WTC11 (cell line): ENCODE data around the gene G6PC3. TPM values are rescaled to one million over a fixed set of nuclear protein-coding genes. Genes with fewer than 3 reads are reported as not detected.

Experiments used
- ATAC-seq: fragments of 200-7000 bp; cut with Tn5 transposase; 2 replicates; pipeline ENCODE4 v1.10.0; 2021; ENCODE audit warnings: mild to moderate bottlenecking, moderate library complexity
- CTCF ChIA-PET: fragments of 300-600 bp; sonication (Branson Sonifier 250); formaldehyde crosslinking; loops from one replicate; lab custom pipeline; 2021; ENCODE audit warnings: antibody characterized with exemption; lab: Charles Lee
- POLR2A ChIA-PET: fragments of 350-600 bp; sonication (Branson Sonifier 250); formaldehyde crosslinking; loops from one replicate; lab custom pipeline; 2021; ENCODE audit warnings: antibody characterized with exemption; lab: Charles Lee
- DNase-seq: peaks from one replicate; pipeline ENCODE4 v3.0.0; 2021; ENCODE audit warnings: low spot score
- H3K27ac Mint-ChIP-seq: 2 replicates; pipeline ENCODE4 v1.8.0; 2021; ENCODE audit warnings: mixed read lengths
- H3K27me3 Mint-ChIP-seq: 2 replicates; pipeline ENCODE4 v1.8.0; 2021; ENCODE audit warnings: low read depth, mild to moderate bottlenecking, moderate library complexity, mixed read lengths
- H3K36me3 Mint-ChIP-seq: 2 replicates; pipeline ENCODE4 v1.8.0; 2021; ENCODE audit warnings: mixed read lengths
- H3K4me1 Mint-ChIP-seq: 2 replicates; pipeline ENCODE4 v1.8.0; 2022; ENCODE audit warnings: mixed read lengths
- H3K4me3 Mint-ChIP-seq: 2 replicates; pipeline ENCODE4 v1.8.0; 2021; ENCODE audit warnings: mild to moderate bottlenecking, moderate library complexity, mixed read lengths
- H3K9me3 Mint-ChIP-seq: 2 replicates; pipeline ENCODE4 v1.8.0; 2021; ENCODE audit warnings: mixed read lengths
- ATF1 ChIP-seq: sonication (generic); formaldehyde crosslinking; IDR thresholded peaks from 2 replicates; pipeline ENCODE4 v1.8.1; 2023; ENCODE audit warnings: mild to moderate bottlenecking, moderate library complexity, missing genetic modification reagents
- ESRRA ChIP-seq: sonication (generic); formaldehyde crosslinking; IDR thresholded peaks from 2 replicates; pipeline ENCODE4 v1.8.1; 2022; ENCODE audit warnings: mild to moderate bottlenecking, missing genetic modification reagents, borderline replicate concordance
- FOXJ3 ChIP-seq: sonication (generic); formaldehyde crosslinking; IDR thresholded peaks from 2 replicates; pipeline ENCODE4 v1.9.0; 2021; ENCODE audit warnings: missing genetic modification reagents, mild to moderate bottlenecking, borderline replicate concordance
- JUN ChIP-seq: sonication (generic); formaldehyde crosslinking; IDR thresholded peaks from 2 replicates; pipeline ENCODE4 v1.8.0; 2023; ENCODE audit warnings: mild to moderate bottlenecking, missing genetic modification reagents
- PRDM15 ChIP-seq: sonication (generic); formaldehyde crosslinking; IDR thresholded peaks from 2 replicates; pipeline ENCODE4 v1.8.0; 2022; ENCODE audit warnings: missing genetic modification reagents
- RELA ChIP-seq: sonication (generic); formaldehyde crosslinking; IDR thresholded peaks from 2 replicates; pipeline ENCODE4 v1.8.1; 2022; ENCODE audit warnings: missing genetic modification reagents, mild to moderate bottlenecking, borderline replicate concordance
- SMAD3 ChIP-seq: sonication (generic); formaldehyde crosslinking; IDR thresholded peaks from 2 replicates; pipeline ENCODE4 v1.8.0; 2022; ENCODE audit warnings: missing genetic modification reagents, mild to moderate bottlenecking, borderline replicate concordance
- SOX15 ChIP-seq: fragments of 250-450 bp; sonication (Bioruptor Pico); IDR thresholded peaks from 2 replicates; pipeline ENCODE4 v1.9.0; 2021; ENCODE audit warnings: mild to moderate bottlenecking
- USF1 ChIP-seq: sonication (generic); formaldehyde crosslinking; IDR thresholded peaks from 2 replicates; pipeline ENCODE4 v1.8.0; 2022; ENCODE audit warnings: mild to moderate bottlenecking, missing genetic modification reagents
- ZNF121 ChIP-seq: sonication (generic); formaldehyde crosslinking; IDR thresholded peaks from 2 replicates; pipeline ENCODE4 v1.8.0; 2023; ENCODE audit warnings: missing genetic modification reagents
- total RNA-seq: library from RNA; stranded (reverse); gene quantifications from 3 replicates; pipeline ENCODE4 v1.2.3, GENCODE V29; 2021
- TF ChIP-seq, protein P1 (sequence below): sonication (generic); formaldehyde crosslinking; IDR thresholded peaks from 2 replicates; pipeline ENCODE4 v1.8.1; 2022; ENCODE audit warnings: low read depth, mild to moderate bottlenecking, moderate library complexity, missing genetic modification reagents, borderline replicate concordance
- TF ChIP-seq, protein P2 (sequence below): fragments of 250-450 bp; sonication (Bioruptor Pico); IDR thresholded peaks from 2 replicates; pipeline ENCODE4 v1.9.0; 2021; ENCODE audit warnings: mild to moderate bottlenecking
- TF ChIP-seq, protein P3 (sequence below): sonication (generic); formaldehyde crosslinking; IDR thresholded peaks from 2 replicates; pipeline ENCODE4 v1.8.0; 2022; ENCODE audit warnings: mild to moderate bottlenecking, missing genetic modification reagents
- TF ChIP-seq, protein P4 (sequence below): sonication (generic); formaldehyde crosslinking; IDR thresholded peaks from 2 replicates; pipeline ENCODE4 v1.8.1; 2023; ENCODE audit warnings: mild to moderate bottlenecking, missing genetic modification reagents, borderline replicate concordance
- TF ChIP-seq, protein P5 (sequence below): sonication (generic); formaldehyde crosslinking; IDR thresholded peaks from 2 replicates; pipeline ENCODE4 v1.8.1; 2023; ENCODE audit warnings: mild to moderate bottlenecking, missing genetic modification reagents

The G6PC3 gene
- total RNA-seq, 1 experiment from 2014 or later = 121 TPM

GRCh38 chr17:44074231-44074910 is 3.8 kb downstream of the G6PC3 start:
- H3K9me3 Mint-ChIP-seq = no peaks in the 10 kb centered on the region
- no peaks in the 10 kb centered on the region for H3K27me3 Mint-ChIP-seq
- TF ChIP-seq, protein P1, sequence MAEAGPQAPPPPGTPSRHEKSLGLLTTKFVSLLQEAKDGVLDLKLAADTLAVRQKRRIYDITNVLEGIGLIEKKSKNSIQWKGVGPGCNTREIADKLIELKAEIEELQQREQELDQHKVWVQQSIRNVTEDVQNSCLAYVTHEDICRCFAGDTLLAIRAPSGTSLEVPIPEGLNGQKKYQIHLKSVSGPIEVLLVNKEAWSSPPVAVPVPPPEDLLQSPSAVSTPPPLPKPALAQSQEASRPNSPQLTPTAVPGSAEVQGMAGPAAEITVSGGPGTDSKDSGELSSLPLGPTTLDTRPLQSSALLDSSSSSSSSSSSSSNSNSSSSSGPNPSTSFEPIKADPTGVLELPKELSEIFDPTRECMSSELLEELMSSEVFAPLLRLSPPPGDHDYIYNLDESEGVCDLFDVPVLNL (CRISPR knock-in tag) = no peak
- TF ChIP-seq ZNF121 (CRISPR knock-in tag) (no peak), ESRRA (CRISPR knock-in tag) (no peak), SOX15 (CRISPR knock-in tag) (no peak), RELA (CRISPR knock-in tag) (no peak), FOXJ3 (no peak), PRDM15 (CRISPR knock-in tag) (no peak), SMAD3 (CRISPR knock-in tag) (no peak), ATF1 (CRISPR knock-in tag) (no peak), USF1 (no peak; the same call in 1 of the 2 replicates), JUN (CRISPR knock-in tag) (no peak)
- TF ChIP-seq, protein P2, sequence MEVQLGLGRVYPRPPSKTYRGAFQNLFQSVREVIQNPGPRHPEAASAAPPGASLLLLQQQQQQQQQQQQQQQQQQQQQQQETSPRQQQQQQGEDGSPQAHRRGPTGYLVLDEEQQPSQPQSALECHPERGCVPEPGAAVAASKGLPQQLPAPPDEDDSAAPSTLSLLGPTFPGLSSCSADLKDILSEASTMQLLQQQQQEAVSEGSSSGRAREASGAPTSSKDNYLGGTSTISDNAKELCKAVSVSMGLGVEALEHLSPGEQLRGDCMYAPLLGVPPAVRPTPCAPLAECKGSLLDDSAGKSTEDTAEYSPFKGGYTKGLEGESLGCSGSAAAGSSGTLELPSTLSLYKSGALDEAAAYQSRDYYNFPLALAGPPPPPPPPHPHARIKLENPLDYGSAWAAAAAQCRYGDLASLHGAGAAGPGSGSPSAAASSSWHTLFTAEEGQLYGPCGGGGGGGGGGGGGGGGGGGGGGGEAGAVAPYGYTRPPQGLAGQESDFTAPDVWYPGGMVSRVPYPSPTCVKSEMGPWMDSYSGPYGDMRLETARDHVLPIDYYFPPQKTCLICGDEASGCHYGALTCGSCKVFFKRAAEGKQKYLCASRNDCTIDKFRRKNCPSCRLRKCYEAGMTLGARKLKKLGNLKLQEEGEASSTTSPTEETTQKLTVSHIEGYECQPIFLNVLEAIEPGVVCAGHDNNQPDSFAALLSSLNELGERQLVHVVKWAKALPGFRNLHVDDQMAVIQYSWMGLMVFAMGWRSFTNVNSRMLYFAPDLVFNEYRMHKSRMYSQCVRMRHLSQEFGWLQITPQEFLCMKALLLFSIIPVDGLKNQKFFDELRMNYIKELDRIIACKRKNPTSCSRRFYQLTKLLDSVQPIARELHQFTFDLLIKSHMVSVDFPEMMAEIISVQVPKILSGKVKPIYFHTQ (CRISPR knock-in tag) = no peak
- TF ChIP-seq, protein P3, sequence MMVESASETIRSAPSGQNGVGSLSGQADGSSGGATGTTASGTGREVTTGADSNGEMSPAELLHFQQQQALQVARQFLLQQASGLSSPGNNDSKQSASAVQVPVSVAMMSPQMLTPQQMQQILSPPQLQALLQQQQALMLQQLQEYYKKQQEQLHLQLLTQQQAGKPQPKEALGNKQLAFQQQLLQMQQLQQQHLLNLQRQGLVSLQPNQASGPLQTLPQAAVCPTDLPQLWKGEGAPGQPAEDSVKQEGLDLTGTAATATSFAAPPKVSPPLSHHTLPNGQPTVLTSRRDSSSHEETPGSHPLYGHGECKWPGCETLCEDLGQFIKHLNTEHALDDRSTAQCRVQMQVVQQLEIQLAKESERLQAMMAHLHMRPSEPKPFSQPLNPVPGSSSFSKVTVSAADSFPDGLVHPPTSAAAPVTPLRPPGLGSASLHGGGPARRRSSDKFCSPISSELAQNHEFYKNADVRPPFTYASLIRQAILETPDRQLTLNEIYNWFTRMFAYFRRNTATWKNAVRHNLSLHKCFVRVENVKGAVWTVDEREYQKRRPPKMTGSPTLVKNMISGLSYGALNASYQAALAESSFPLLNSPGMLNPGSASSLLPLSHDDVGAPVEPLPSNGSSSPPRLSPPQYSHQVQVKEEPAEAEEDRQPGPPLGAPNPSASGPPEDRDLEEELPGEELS (CRISPR knock-in tag) = no peak
- TF ChIP-seq, protein P4, sequence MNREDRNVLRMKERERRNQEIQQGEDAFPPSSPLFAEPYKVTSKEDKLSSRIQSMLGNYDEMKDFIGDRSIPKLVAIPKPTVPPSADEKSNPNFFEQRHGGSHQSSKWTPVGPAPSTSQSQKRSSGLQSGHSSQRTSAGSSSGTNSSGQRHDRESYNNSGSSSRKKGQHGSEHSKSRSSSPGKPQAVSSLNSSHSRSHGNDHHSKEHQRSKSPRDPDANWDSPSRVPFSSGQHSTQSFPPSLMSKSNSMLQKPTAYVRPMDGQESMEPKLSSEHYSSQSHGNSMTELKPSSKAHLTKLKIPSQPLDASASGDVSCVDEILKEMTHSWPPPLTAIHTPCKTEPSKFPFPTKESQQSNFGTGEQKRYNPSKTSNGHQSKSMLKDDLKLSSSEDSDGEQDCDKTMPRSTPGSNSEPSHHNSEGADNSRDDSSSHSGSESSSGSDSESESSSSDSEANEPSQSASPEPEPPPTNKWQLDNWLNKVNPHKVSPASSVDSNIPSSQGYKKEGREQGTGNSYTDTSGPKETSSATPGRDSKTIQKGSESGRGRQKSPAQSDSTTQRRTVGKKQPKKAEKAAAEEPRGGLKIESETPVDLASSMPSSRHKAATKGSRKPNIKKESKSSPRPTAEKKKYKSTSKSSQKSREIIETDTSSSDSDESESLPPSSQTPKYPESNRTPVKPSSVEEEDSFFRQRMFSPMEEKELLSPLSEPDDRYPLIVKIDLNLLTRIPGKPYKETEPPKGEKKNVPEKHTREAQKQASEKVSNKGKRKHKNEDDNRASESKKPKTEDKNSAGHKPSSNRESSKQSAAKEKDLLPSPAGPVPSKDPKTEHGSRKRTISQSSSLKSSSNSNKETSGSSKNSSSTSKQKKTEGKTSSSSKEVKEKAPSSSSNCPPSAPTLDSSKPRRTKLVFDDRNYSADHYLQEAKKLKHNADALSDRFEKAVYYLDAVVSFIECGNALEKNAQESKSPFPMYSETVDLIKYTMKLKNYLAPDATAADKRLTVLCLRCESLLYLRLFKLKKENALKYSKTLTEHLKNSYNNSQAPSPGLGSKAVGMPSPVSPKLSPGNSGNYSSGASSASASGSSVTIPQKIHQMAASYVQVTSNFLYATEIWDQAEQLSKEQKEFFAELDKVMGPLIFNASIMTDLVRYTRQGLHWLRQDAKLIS = no peak
- TF ChIP-seq, protein P5, sequence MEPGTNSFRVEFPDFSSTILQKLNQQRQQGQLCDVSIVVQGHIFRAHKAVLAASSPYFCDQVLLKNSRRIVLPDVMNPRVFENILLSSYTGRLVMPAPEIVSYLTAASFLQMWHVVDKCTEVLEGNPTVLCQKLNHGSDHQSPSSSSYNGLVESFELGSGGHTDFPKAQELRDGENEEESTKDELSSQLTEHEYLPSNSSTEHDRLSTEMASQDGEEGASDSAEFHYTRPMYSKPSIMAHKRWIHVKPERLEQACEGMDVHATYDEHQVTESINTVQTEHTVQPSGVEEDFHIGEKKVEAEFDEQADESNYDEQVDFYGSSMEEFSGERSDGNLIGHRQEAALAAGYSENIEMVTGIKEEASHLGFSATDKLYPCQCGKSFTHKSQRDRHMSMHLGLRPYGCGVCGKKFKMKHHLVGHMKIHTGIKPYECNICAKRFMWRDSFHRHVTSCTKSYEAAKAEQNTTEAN (CRISPR knock-in tag) = no peak
- H3K27ac Mint-ChIP-seq = no peak overlapping the region
- DNase-seq (no peak), ATAC-seq (no peak)
- ChIA-PET POLR2A (no interaction called here), CTCF (interaction anchor here (0.7 to 2.1 kb wide), 8 partner anchors 9 to 112 kb away, joined by 3 to 6 read pairs (median 4); no protein-coding TSS in a partner anchor)
- H3K36me3 Mint-ChIP-seq = peaks cover 29% of the 10 kb centered on the region
- peaks cover 22% of the 10 kb centered on the region for H3K4me1 Mint-ChIP-seq
- no peak overlapping the region for H3K4me3 Mint-ChIP-seq
